Activated CD8-positive, alpha-beta memory T cell treated with anti-CD3 and anti-CD28 coated beads for 4 hours (primary cell): ENCODE data around the gene DCST1.
"Not testable (repeated sequence)": the region's sequence is repeated elsewhere in the genome, so short reads cannot be mapped to it uniquely, and the experiment has no call there.

Experiments used
- DNase-seq, 2 donors: peaks; one replicate each; pipeline ENCODE4 v3.0.0-alpha.2; 2020; ENCODE audit warnings: low read depth in 2 of 2

DCST1 gene, protein sequence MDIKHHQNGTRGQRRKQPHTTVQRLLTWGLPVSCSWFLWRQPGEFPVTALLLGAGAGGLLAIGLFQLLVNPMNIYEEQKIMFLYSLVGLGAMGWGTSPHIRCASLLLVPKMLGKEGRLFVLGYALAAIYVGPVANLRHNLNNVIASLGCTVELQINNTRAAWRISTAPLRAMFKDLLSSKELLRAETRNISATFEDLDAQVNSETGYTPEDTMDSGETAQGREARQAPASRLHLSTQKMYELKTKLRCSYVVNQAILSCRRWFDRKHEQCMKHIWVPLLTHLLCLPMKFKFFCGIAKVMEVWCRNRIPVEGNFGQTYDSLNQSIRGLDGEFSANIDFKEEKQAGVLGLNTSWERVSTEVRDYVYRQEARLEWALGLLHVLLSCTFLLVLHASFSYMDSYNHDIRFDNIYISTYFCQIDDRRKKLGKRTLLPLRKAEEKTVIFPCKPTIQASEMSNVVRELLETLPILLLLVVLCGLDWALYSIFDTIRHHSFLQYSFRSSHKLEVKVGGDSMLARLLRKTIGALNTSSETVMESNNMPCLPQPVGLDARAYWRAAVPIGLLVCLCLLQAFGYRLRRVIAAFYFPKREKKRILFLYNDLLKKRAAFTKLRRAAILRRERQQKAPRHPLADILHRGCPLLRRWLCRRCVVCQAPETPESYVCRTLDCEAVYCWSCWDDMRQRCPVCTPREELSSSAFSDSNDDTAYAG

DNA sequence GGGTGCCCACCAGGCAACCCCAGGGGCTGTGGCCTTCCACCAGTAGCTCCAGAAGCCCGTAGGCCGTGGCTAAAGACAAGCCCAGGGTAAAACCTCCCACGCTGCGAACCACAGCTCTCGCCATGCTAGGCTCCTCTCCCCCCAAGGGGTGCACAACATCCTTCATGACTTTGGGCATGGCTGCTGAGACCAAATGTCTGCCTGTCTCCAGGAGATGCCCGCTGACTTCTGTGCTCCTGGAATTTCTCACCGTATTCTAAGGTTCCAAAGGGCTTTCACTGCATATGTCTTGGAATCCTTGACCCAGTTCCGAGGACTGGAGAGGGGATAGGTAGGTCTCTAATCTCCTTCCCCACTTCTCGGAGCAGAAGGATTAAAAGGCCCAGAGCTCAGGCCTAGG is at the start of gene DCST1, which contains the start of gene DCST2:
Gene DCST1 (plus strand): TSS at position 301 of the 400 bp plus-strand sequence. CDS start 213 bp downstream, outside the sequence.
Gene DCST2 (minus strand): TSS at position 258 of the 400 bp plus-strand sequence. CDS start 80 bp downstream, at position 178.
- no peak for DNase-seq

DNA sequence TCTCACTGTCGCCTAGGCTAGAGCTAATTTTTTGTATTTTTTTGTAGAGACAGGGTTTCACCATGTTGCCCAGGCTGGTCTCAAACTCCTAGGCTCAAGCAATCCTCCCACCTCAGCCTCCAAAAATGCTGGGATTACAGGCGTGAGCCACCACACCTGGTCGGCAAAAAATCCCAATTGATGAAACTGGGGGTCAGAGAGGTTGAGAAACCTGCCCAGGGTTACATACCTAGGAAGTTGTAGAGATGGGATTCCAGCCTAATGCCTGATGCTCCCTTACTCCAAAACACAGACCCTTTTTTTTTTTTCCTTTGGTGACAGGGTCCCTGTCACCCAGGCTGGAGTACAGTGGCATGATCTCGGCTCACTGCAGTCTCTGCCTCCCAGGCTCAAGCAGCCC is 46.9 kb upstream of the DCST1 start:
- DNase-seq: not testable (repeated sequence)

DNA sequence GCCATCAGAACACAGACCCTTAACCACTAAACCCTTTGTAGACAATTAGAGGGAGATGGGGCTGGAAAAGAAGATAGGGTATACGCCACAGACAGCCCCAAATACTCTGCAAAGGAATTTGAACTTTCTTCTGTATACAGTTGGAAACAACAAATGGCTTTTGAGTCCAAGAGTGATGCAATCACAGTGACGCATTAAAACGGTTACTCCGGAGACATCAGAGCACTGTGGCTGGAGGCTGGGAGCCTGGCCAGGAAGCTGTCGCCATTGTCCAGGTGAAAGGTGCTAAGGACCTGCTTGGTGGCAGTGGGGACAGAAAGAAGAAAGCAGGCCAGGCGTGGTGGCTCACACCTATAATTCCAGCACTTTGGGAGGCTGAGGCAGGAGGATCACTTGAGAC is 46.3 kb upstream of the DCST1 start:
- DNase-seq: no peak

DNA sequence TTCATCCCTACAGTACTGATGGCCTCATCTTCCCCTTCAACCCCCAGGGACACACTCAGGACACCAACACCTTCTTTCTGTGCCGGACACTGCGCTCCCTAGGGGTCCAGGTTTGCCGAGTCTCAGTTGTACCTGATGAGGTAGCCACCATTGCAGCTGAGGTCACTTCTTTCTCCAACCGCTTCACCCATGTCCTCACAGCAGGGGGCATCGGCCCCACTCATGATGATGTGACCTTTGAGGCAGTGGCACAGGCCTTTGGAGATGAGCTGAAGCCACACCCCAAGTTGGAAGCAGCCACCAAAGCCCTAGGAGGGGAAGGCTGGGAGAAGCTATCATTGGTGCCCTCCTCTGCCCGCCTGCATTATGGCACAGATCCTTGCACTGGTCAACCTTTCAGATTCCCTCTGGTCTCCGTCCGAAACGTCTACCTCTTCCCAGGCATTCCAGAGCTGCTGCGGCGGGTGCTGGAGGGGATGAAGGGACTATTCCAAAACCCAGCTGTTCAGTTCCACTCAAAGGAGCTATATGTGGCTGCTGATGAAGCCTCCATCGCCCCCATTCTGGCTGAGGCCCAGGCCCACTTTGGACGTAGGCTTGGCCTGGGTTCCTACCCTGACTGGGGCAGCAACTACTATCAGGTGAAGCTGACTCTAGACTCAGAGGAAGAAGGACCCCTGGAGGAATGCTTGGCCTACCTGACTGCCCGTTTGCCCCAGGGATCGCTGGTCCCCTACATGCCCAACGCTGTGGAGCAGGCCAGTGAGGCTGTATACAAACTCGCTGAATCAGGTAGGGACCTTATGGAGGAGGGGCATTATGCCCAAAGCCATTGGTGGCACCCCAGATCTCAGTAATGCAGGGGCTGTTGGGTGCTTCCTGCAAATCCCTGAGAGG is 45.3 kb upstream of the DCST1 start:
- no peak for DNase-seq

DNA sequence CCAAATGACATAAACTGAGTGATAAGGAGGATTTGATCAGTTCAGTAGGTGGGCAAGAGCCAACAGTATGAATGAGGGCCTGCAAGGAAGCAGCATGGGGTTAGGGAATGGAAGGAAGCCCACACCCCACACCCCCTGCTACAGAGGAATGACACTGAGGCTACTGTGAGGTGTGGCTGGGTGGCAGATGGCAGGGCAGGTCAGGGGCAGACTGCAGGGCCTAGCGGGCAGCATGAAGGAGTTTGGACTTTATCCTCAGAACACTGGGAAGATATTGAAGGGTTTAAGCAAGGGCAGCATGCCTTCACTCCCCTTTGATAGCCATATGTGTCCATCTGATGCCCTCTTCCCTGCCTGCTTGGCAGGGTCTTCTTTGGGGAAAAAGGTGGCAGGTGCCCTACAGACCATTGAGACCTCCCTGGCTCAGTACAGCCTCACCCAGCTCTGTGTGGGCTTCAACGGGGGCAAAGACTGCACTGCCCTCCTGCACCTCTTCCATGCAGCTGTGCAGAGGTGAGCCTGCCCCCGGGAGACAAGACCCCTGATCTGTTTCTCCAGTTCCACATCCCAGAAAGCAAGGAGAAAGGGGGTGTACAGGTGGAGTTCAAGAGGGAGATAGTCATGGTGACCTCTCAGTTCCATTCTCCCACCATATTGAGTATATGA is 44.3 kb upstream of the DCST1 start:
- no peak for DNase-seq

DNA sequence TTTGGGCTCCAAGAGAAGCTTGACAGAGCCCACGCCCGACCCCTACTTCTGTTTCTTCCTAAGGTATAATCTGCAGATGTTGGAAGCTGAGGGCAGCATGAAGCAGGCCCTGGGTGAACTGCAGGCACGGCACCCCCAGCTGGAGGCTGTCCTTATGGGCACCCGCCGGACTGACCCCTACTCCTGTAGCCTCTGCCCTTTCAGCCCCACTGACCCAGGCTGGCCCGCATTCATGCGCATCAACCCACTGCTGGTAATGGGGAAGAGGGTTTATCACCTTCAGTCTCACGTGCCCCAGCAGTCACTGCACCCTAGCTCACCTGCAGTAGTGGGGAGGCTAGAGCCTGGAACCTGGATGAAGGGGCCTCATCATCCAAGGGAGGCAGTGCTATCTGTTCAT is 43.3 kb upstream of the DCST1 start:
- DNase-seq: no peak

DNA sequence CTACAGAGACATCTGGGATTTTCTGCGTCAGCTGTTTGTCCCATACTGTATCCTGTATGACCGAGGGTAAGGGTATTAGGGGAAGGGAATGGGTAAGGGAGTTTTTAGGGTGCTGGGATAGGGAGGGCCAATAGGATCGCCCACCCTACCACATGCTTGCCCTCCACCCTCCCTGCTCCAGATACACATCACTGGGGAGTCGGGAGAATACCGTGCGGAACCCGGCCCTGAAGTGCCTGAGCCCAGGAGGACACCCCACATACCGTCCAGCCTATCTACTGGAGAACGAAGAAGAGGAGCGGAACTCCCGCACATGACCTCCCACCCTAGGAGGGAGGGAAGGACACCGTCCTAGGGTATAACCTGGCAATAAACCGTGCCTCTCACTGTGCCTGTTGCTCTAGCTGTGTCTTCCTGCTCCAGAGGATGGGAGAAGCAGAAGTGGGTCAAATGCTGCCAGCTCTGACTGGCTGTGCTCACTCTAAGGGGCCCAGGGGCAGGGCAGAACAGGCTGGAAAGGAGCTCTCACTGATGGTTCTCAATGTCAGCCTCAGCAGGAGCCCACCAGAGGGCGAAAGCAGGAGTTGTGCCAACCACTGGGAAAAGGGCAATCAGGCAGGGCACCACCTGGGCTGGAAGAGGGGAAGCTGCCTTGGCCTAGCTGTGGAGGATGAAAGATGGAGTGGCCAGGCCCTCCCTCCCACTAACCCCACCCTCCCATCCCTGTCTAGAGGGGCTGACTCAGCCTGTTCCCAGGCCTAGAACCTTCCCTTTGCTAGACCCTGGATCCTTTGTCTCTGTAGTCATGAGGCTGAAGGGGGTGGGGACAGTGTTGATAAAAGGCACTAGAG is 40.7 kb upstream of the DCST1 start:
- DNase-seq: no peak

DNA sequence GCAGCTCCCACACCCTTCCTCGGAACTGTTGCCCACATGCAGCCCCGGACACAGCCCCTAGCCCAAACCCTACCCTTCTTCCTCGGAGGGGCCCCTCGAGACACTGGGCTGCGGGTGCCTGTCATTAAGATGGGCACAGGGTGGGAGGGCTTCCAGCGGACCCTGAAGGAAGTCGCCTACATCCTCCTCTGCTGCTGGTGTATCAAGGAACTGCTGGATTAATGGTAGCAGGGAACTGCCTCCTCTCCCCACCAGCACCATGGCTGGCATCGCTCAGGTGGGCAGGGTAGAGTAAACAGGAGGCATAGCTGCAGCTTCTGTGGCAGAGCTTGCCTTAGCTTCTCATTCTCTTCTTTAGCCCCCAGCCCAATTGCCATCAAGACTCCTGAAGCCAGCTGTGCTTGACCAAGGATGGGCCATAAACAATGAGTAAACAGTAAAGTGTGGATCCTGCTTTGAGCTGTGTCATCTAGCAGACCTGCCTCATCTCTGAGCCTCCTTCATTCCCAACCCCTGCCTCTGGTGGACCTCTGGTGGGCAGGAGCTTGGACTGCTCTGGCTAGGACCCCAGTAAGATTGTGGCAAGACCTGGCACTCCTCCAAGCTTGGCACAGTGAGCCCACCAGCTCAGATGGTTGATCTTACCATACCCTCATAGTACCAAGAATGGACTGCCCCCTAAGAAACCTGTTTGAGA is 39.9 kb upstream of the DCST1 start, which contains the start of gene LENEP:
Gene LENEP (plus strand): TSS at position 15 of the 697 bp plus-strand sequence. CDS start 22 bp downstream, at position 37.
- DNase-seq: no peak

DNA sequence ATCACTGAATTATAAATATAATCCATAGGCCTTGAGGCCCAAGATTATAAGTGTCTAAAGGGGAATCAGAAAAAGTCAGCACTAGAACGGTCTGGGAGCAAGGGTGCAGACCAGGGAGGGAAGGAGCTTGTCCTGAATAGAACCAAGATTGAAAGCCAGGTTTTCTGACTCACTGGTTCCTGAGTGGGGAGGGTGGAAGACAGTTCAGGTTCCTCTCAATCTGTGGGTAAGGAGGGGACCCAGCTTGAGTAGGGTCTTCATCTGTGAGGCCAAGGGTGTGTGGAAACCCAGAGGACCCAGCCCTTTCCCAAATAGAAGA is 39.4 kb upstream of the DCST1 start:
- no peak for DNase-seq

DNA sequence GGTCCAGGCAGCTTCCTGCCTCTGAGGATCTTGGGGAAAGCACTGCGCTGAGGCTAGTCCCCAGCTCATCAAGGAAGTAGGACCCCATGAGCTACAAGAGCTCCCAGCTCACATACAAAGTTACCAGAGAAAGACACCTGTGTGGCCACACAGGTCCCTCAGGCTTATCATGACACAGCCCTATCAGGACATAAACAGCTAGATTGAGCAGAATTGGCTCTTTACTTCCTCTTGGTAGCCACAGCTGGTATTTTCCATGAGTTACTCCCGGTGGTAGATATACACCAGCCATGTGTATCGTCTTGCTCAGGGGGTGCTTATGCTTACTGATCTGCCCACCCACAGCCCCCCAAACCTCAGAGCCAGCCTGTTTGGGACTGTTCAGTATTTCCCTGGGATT is 39.0 kb upstream of the DCST1 start:
- no peak for DNase-seq

DNA sequence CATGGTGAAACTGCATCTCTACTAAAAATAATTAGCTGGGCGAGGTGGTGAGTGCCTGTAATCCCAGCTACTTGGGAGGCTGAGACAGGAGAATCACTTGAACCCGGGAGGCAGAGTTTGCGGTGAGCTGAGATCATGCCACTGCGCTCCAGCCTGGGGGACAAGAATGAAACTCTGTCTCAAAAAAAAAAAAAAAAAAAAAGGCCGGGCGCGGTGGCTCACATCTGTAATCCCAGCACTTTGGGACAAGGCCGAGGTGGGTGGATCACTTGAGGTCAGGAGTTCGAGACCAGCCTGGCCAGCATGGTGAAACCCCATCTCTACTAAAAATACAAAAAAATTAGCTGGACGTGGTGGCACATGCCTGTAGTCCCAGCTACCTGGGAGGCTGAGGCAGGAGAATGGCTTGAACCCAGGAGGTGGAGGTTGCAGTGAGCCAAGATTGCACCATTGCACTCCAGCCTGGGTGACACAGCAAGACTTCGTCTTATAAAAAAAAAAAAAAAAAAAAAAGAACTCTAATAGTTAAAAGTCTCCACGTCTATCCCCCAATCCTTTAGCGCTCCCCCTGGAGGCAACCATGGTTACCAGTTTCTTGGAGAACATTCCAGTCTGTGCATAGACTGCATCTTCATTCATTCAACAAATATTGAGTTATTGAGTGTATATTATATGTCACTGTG is 38.2 kb upstream of the DCST1 start:
- not testable (repeated sequence) for DNase-seq

DNA sequence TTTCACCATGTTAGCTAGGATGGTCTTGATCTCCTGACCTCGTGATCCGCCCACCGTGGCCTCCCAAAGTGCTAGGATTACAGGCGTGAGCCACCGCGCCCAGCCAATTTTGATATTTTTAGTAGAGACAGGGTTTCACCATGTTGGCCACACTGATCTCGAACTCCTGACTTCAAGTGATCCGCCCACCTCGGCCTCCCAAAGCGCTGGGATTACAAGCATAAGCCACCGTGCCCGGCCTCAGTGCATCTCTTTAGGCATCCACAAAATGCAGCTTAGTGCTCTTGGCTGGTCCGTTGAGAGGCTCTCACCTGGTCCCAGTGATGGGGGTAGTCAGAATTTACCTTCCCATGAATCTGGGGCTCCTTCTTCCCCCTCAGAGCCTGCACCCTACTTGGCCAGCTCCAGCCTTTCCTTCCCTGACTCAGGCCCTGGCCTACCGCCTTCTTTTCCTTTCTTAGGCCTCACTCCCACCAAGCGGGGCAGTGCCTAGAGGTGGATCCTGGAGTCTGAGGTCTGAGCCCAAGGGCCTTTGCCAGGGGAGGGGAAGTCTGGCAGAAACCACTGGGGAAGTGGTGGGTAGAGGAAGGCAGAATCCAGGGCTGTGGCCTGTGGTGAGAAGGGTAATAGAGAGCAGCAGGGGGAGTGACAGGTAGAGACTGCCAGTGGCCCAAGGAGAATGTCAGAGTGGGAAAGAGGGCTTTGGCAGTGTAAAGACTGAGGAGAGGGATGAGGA is 36.5 kb upstream of the DCST1 start:
- no peak for DNase-seq

DNA sequence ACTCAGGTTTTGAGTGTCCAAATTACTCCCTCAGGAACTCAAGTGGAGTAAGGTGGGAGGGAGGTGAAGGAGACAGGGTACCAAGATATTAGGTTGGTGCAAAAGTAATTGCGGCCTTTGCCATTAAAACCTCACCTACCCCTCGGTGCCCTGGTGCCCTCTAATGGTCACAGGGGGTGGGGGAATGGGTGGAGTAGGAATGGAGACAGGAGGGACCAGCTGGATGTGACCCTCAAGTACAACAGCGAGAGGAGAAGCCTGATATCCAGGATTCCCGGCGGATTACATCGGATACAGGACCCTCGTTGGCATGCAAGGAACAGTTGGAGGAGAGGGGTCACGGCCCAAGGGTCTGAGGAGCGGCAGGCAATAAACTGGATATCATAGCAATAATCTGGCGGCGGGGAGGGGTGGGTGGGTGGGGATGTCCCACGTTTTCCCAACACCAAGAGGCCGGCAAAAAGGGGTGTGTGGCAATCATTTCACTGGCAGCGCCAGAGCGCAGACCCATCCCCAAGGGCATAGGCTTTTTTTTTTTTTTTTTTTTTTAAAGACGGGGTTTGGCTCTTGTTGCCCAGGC is 35.3 kb upstream of the DCST1 start:
- no peak for DNase-seq

DNA sequence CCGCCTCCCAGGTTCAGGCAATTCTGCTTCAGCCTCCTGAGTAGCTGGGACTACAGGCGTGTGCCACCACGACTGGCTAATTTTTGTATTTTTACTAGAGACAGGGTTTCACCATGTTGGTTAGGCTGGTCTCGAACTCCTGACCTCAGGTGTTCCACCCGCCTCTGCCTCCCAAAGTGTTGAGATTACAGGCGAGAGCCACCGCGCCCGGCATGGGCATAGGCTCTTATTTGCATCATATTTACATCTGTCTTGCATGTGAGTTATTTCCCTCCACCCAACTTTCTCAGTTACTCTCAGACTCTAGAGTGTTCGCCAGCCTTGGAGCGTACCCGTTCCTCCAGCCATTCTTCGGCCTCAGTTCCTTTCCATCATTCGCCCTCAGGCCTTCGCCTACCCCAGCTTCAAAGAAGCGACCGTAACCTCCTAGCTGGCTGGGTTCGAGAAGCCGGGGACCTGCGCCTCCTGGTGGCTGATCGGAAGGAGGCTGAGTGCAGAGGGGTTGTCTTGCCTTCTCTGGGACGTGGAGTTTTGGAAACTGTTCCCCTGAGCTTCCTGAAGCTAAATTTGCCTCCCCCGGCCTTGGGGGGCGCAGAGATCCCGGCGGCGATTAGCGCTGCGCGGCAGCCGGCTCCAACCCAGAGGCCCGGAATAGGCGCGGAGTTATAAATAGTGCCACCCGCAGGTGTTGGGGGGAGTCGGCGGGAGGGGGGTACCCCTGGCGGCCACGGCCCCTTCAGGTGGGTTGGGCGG is 34.6 kb upstream of the DCST1 start:
- peak in 1 of 2 donors; percentile 47 for DNase-seq

DNA sequence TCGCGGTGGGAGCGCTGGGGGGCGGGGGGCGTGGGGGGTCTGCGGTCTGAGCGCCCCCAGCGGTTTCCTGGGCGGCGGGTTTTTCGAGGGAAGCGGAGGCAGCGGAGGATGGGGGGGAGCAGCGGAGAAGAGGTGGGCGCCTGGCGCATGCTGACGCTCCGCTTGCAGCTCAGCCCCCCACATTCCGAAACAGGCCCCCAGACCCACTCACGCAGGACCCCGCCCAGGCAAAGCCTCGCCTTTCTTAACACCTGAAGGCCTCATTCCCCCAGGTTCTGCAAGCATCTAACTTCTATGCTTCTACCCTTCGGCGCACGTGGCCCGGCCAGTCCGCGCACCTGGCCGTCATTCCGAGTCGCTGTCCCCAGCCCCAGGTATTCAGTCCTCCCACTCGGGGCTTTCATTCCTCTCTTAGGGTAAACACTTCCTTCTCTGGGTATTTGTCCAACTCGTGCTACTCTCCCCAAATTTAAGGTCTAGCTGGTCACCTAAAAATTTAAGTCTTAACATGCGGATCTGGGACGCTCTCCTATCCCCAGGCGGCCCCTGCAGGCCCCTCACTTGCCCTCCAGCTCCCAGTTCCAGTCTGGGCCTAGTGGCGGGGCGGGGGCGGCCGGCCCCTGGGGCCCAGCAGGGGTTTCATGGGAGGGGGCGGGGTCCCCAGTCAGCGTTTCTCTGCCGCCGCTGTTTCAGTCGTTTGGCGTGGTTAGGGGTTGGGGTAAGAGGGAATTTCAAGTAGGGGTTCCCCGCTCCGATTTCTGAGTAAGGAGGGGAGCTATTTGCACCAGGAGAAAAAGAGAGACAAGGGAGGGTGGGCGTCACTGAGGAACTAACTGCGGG is 33.8 kb upstream of the DCST1 start:
- no peak for DNase-seq

DNA sequence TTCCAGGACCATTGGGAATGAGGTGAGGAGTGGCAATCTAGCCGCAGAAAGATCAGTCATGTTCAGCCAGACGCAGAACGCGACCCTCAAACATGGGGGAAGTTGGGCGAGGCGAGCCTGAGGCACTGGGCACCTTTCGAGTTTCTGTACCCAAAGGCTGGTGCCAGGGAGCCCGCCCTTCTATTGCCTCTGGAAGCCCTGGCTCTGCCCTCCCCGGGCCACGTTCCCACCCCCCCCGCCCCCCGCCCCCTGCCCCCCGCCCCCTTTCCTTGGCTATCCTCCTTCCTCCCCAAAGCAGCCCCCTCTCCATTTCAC is 33.3 kb upstream of the DCST1 start:
- DNase-seq: no peak
